ENCODE data around the gene PRCP.

DNA sequence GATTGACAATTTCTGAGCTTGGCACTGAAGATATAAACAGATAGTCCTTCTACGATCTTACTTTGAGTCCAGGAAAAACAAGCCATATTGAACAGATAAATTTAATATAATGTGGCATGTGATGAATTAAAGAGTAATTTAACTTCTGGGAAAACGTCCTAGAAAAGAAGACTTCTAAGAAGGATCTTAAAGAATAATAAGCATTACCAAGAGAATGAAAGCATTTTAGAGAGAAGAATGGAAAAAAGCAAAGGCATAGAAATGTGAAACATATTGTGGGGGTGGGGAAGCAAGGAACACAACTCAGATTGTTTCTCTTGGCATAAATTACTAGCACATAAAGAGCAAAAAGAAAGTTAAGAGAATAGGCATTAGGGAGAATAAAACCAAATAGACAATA is 6.7 kb upstream of the PRCP start:
- TF ChIP-seq, protein P1, sequence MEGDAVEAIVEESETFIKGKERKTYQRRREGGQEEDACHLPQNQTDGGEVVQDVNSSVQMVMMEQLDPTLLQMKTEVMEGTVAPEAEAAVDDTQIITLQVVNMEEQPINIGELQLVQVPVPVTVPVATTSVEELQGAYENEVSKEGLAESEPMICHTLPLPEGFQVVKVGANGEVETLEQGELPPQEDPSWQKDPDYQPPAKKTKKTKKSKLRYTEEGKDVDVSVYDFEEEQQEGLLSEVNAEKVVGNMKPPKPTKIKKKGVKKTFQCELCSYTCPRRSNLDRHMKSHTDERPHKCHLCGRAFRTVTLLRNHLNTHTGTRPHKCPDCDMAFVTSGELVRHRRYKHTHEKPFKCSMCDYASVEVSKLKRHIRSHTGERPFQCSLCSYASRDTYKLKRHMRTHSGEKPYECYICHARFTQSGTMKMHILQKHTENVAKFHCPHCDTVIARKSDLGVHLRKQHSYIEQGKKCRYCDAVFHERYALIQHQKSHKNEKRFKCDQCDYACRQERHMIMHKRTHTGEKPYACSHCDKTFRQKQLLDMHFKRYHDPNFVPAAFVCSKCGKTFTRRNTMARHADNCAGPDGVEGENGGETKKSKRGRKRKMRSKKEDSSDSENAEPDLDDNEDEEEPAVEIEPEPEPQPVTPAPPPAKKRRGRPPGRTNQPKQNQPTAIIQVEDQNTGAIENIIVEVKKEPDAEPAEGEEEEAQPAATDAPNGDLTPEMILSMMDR (IDR thresholded peaks at IDR 0.05), result no peak
- TF ChIP-seq EP300 (IDR thresholded peaks at IDR 0.05), result no peak

Data from ovary (tissue), 3 donors.